Transverse colon (tissue), 4 donors: ENCODE results near the gene PKD1.

Source experiments
- EP300 ChIP-seq: sonication (generic); formaldehyde crosslinking; IDR thresholded peaks from one replicate; pipeline ENCODE4 v1.6.1; 2017; ENCODE audit warnings: antibody characterized with exemption, low read depth
- POLR2A ChIP-seq: fragments of 450-650 bp; IDR thresholded peaks from one replicate; pipeline ENCODE4 v1.6.1; 2016; ENCODE audit warnings: antibody characterized with exemption, mild to moderate bottlenecking, moderate library complexity
- POLR2AphosphoS5 ChIP-seq, 3 donors: sonication (generic); formaldehyde crosslinking; IDR thresholded peaks; one replicate each; pipeline ENCODE4 v1.6.1; 2016; ENCODE audit warnings: antibody characterized with exemption in 3 of 3
- TF ChIP-seq, protein P1 (sequence below), 5 experiments: fragments of 200-600 bp in 3 of 5; fragments of 450-650 bp in 2 of 5; sonication (generic) in 3 of 5; IDR thresholded peaks; 1 replicate in 2 of 5; 2 replicates in 3 of 5; pipeline ENCODE4 v1.5.1; 2016 to 2017; ENCODE audit warnings: antibody characterized with exemption in 5 of 5, inconsistent platforms in 3 of 5, mild to moderate bottlenecking in 2 of 5, moderate library complexity in 1 of 5

DNA sequence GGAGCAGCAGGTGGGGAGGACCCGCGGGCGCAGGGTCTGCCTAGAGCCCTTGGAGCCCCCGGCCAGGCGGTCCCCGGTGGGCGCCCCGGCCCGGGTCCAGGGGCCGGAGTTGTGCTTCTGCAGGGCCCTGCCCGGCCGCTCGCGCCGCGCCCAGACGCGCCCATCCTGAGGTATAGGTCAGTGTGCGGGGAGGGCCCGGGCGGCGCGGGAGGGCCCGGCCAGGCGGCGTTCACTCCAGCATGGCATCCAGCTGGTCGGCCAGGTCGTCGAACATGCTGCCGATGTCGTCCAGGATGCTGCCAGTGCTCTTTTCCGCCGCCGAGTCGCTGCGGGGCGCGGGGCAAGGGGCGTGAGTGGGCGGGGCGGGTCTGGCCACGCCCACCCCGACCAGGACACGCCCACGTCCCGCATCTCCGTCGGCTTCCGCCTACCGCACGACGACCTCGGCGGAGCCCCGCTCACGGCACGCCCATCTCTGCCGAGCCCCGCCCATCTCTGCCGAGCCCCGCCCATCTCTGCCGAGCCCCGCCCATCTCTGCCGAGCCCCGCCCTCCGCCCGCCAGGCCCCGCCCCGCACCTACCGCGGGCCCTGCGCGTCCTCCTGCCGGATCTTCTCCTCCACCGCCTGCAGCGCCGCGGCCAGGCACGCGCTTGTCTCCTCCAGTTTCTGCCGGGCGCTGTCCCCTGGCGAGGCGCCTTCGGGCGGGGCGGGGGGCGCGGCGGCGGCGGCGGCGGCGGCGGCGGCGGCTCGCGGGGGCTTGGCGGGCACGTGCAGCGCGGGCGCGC, 42.8 kb upstream of the PKD1 start:
- TF ChIP-seq EP300 (no peak), POLR2AphosphoS5 (IDR thresholded peaks at IDR 0.05) (no peak), POLR2A (no peak)
- TF ChIP-seq, protein P1, sequence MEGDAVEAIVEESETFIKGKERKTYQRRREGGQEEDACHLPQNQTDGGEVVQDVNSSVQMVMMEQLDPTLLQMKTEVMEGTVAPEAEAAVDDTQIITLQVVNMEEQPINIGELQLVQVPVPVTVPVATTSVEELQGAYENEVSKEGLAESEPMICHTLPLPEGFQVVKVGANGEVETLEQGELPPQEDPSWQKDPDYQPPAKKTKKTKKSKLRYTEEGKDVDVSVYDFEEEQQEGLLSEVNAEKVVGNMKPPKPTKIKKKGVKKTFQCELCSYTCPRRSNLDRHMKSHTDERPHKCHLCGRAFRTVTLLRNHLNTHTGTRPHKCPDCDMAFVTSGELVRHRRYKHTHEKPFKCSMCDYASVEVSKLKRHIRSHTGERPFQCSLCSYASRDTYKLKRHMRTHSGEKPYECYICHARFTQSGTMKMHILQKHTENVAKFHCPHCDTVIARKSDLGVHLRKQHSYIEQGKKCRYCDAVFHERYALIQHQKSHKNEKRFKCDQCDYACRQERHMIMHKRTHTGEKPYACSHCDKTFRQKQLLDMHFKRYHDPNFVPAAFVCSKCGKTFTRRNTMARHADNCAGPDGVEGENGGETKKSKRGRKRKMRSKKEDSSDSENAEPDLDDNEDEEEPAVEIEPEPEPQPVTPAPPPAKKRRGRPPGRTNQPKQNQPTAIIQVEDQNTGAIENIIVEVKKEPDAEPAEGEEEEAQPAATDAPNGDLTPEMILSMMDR (IDR thresholded peaks at IDR 0.05): no peak
